ENCODE results near the gene TMEM121B. TPM values are rescaled to one million over a fixed set of nuclear protein-coding genes. Genes with fewer than 3 reads are reported as not detected.

The TMEM121B gene
- total RNA-seq, 4 donors from 2014 or later: 0.26 to 0.49 (median 0.35) TPM; not detected in 1

- peak in 1 of 2 donors; percentile 78 for TF ChIP-seq POLR2A (IDR thresholded peaks at IDR 0.05)
- peak in 2 of 4 experiments; percentile 3 for TF ChIP-seq CTCF (IDR thresholded peaks at IDR 0.05)
- Histone ChIP-seq H3K4me1 (peaks cover 0 to 9% of the 10 kb centered on the region in 2 donors), H3K4me3 (peak within 1 kb of the TSS; percentile 55 to 79), H3K27ac (peak within 1 kb of the TSS; percentile 70 to 86), H3K27me3 (no peaks in the 10 kb centered on the region), H3K9me3 (no peaks in the 10 kb centered on the region), H3K36me3 (no peaks in the 10 kb centered on the region)
- intact Hi-C loops (cut with DNase I; ENCODE audit: low total_unique reads): loop anchor here (10.0 kb wide), 1 partner anchor 70 kb away; the partner anchor contains the start of gene HDHD5
- DNase-seq: peak; percentile 87 to 91
Measured at GRCh38 chr22:17084554-17085276, 36.4 kb downstream of the TMEM121B start, which contains the start of gene IL17RA. Gene IL17RA (plus strand): TSS chr22:17085000. CDS start chr22:17085092, 92 bp downstream.

- Histone ChIP-seq H3K27me3 (no peaks in the 10 kb centered on the region), H3K4me3 (peak overlapping the region; percentile 55 to 79), H3K9me3 (no peaks in the 10 kb centered on the region), H3K27ac (peak overlapping the region; percentile 70 to 86), H3K4me1 (peaks cover 0 to 9% of the 10 kb centered on the region in 2 donors), H3K36me3 (no peaks in the 10 kb centered on the region)
- TF ChIP-seq CTCF (IDR thresholded peaks at IDR 0.05) (no peak), POLR2A (IDR thresholded peaks at IDR 0.05) (no peak)
- intact Hi-C loops (cut with DNase I; ENCODE audit: low total_unique reads): loop anchor here (10.0 kb wide), 1 partner anchor 71 kb away; the partner anchor contains the start of gene HDHD5
- DNase-seq: no peak
Measured at GRCh38 chr22:17083811-17084441, 37.2 kb downstream of the TMEM121B start.

DNA sequence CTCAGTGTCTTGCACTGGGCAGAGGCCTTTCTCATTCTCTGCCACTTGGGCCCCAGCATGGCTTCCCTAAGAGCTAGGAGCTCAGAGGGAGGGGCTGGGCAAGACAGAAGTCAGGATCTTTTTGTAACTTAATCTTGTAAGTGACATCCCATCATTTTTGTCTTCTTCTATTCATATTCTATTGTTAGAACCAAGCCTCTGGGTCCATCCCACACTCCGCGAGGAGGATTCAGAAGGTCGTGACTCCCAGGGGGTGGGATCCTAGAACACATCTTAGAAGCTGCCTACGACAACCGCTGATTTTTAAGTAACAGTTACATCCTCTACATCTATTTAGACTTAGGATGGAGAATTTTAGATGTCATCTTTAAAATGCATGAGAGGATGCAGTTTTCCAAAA is 37.9 kb downstream of the TMEM121B start:
- TF ChIP-seq POLR2A (IDR thresholded peaks at IDR 0.05) (no peak), CTCF (IDR thresholded peaks at IDR 0.05) (no peak)
- Histone ChIP-seq H3K36me3 (no peaks in the 10 kb centered on the region), H3K4me1 (peaks cover 0 to 9% of the 10 kb centered on the region in 2 donors), H3K9me3 (no peaks in the 10 kb centered on the region), H3K4me3 (no peak overlapping the region), H3K27me3 (no peaks in the 10 kb centered on the region), H3K27ac (no peak overlapping the region)
- intact Hi-C loops (cut with DNase I; ENCODE audit: low total_unique reads): loop anchor here (10.0 kb wide), 1 partner anchor 72 kb away; the partner anchor contains the start of gene HDHD5
- DNase-seq: no peak

DNA sequence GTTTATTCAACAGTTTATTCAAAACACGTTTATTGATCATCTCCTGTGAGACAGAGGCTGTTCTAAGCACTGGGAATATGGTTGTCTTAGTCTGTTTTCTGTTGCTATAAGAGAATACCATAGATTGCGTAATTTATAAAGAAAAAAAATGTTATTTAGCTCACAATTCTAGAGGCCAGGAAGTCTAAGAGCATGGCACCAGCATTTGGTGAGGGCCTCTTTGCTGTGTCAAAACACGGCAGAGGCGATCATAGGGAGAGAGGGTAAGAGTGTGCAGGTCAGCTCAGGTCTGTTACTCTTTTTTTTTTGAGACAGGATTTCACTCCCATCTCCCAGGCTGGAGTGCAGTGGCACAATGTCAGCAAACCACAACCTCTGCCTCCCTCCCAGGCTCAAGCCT is 41.6 kb downstream of the TMEM121B start:
- Histone ChIP-seq H3K9me3 (no peaks in the 10 kb centered on the region), H3K36me3 (no peaks in the 10 kb centered on the region), H3K27me3 (no peaks in the 10 kb centered on the region), H3K4me1 (no peaks in the 10 kb centered on the region), H3K27ac (no peak overlapping the region), H3K4me3 (no peak overlapping the region)
- intact Hi-C loops (cut with DNase I; ENCODE audit: low total_unique reads): no loop called here
- no peak for DNase-seq
- TF ChIP-seq POLR2A (IDR thresholded peaks at IDR 0.05) (no peak), CTCF (IDR thresholded peaks at IDR 0.05) (no peak)

DNA sequence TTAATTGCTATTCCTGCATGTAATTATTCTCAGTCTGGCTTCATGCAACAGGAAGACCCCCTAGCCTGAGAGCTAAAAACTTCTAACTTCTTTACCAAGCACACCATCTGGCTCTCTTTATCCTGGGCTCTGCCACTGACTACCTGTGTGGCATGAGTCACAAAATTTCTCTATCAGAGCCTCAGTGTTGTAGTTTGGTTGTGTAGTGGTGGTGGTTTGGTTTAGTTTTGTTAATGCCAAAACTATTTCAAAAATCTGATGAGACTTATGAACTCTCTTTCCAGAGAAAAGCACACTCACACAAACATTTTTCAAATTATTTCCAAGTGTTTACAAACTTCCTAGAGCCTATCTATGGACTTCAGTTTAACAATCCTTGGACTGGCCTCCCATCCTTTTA is 43.9 kb downstream of the TMEM121B start:
- no peak overlapping the region for H3K4me3 ChIP-seq
- no peak for DNase-seq

More for the DNA sequence above, 43.9 kb downstream of the TMEM121B start:
- no peak for TF ChIP-seq CTCF (IDR thresholded peaks at IDR 0.05)
- no peak for TF ChIP-seq POLR2A (IDR thresholded peaks at IDR 0.05)
- intact Hi-C loops (cut with DNase I; ENCODE audit: low total_unique reads): no loop called here
- Histone ChIP-seq H3K27me3 (no peaks in the 10 kb centered on the region), H3K27ac (no peak overlapping the region), H3K36me3 (no peaks in the 10 kb centered on the region), H3K9me3 (no peaks in the 10 kb centered on the region), H3K4me1 (no peaks in the 10 kb centered on the region)

Data from uterus (tissue), 4 donors.